PC-9 (cell line): ENCODE measurements around the gene TTL. TPM values are rescaled to one million over a fixed set of nuclear protein-coding genes. Genes with fewer than 3 reads are reported as not detected.

Source experiments
- BruUV-seq: library from RNA; stranded (reverse); fragments of 400-500 nt; replicated peaks from 2 replicates; lab custom pipeline; 2021; lab: Mats Ljungman, UMichigan
- CTCF ChIA-PET: fragments of 300-600 bp; sonication (Branson Sonifier 250); formaldehyde crosslinking; loops from one replicate; lab custom pipeline; 2022; ENCODE audit warnings: antibody characterized with exemption; lab: Charles Lee
- POLR2A ChIA-PET: fragments of 300-600 bp; sonication (Branson Sonifier 250); formaldehyde crosslinking; loops from one replicate; lab custom pipeline; 2022; ENCODE audit warnings: antibody characterized with exemption; ENCODE audit not compliant: unreplicated experiment; lab: Charles Lee
- DNase-seq, 2 experiments: peaks; one replicate each; pipeline versions ENCODE4 v3.0.0 to v3.0.0-alpha.2; 2015 to 2022; ENCODE audit warnings: mixed read lengths in 1 of 2
- H2AFZ ChIP-seq: fragments of 200-600 bp; sonication (generic); 2 replicates; pipeline ENCODE4 v1.8.1; 2017; ENCODE audit warnings: antibody characterized with exemption
- H3F3A ChIP-seq: fragments of 200-600 bp; sonication (generic); 2 replicates; pipeline ENCODE4 v1.8.1; 2017; ENCODE audit warnings: antibody characterized with exemption, mild to moderate bottlenecking, low read depth; ENCODE audit not compliant: insufficient read depth
- H3K27ac ChIP-seq: fragments of 200-600 bp; sonication (generic); 2 replicates; pipeline ENCODE4 v1.6.1; 2016; ENCODE audit warnings: mixed run types
- H3K27me3 ChIP-seq: fragments of 200-600 bp; sonication (generic); 2 replicates; pipeline ENCODE4 v1.6.1; 2016; ENCODE audit warnings: low read depth, mixed run types; ENCODE audit not compliant: insufficient read depth
- H3K36me3 ChIP-seq: fragments of 200-600 bp; sonication (generic); 2 replicates; pipeline ENCODE4 v1.6.1; 2016; ENCODE audit warnings: low read depth, mixed run types
- H3K4me1 ChIP-seq: fragments of 200-600 bp; sonication (generic); replicated peaks from 2 replicates; pipeline ENCODE4 v1.6.1; 2016; ENCODE audit warnings: mixed run types; ENCODE audit not compliant: insufficient read depth
- H3K4me2 ChIP-seq: fragments of 200-600 bp; sonication (generic); 2 replicates; pipeline ENCODE4 v1.6.1; 2017; ENCODE audit warnings: mixed run types
- H3K4me3 ChIP-seq: fragments of 200-600 bp; sonication (generic); 2 replicates; pipeline ENCODE4 v1.6.1; 2016; ENCODE audit warnings: mixed run types
- H3K79me2 ChIP-seq: fragments of 200-600 bp; sonication (generic); 2 replicates; pipeline ENCODE4 v1.6.1; 2017; ENCODE audit warnings: low read depth, mixed run types
- H3K9me2 ChIP-seq: fragments of 200-600 bp; sonication (generic); 2 replicates; pipeline ENCODE4 v1.8.1; 2017; ENCODE audit warnings: mild to moderate bottlenecking; ENCODE audit not compliant: insufficient read depth
- H3K9me3 ChIP-seq: fragments of 200-600 bp; sonication (generic); 2 replicates; pipeline ENCODE4 v1.8.1; 2016; ENCODE audit warnings: low read depth; ENCODE audit not compliant: insufficient read depth
- H4K20me1 ChIP-seq: fragments of 200-600 bp; sonication (generic); 2 replicates; pipeline ENCODE4 v1.8.1; 2017; ENCODE audit not compliant: insufficient read depth
- CTCF ChIP-seq: fragments of 200-600 bp; sonication (generic); conservative IDR thresholded peaks from 2 replicates; pipeline ENCODE4 v1.6.1; 2017; ENCODE audit warnings: mixed run types, antibody characterized with exemption, mild to moderate bottlenecking, moderate library complexity
- EZH2 ChIP-seq: fragments of 200-600 bp; sonication (generic); IDR thresholded peaks from 2 replicates; pipeline ENCODE4 v1.8.0; 2017; ENCODE audit warnings: antibody characterized with exemption, low read depth
- intact Hi-C: fragments of 100-400 bp; cut with micrococcal nuclease; formaldehyde crosslinking; loops from one replicate; pipeline ENCODE4 v1.10.0; 2022; ENCODE audit not compliant: unreplicated experiment
- total RNA-seq: library from RNA; stranded (reverse); gene quantifications from 2 replicates; pipeline ENCODE4 v1.2.3, GENCODE V29; 2021

Gene TTL
- total RNA-seq, 1 experiment from 2014 or later: 25.4 TPM

- Histone ChIP-seq H3K9me2 (peaks cover 7% of the 10 kb centered on the region; the same call in 1 of the 2 replicates), H3K4me3 (no peak overlapping the region), H3K36me3 (no peaks in the 10 kb centered on the region), H3K27me3 (peaks cover 5% of the 10 kb centered on the region; the same call in 1 of the 2 replicates), H3K27ac (no peak overlapping the region), H3K79me2 (no peaks in the 10 kb centered on the region), H3K9me3 (no peaks in the 10 kb centered on the region), H2AFZ (no peak overlapping the region), H4K20me1 (no peaks in the 10 kb centered on the region), H3F3A (no peaks in the 10 kb centered on the region), H3K4me2 (no peak overlapping the region), H3K4me1 (no peaks in the 10 kb centered on the region)
- no TSS peak for BruUV-seq
- POLR2A ChIA-PET: no interaction called here
- intact Hi-C loops: no loop called here
- DNase-seq: no peak
- TF ChIP-seq CTCF: no peak
- TF ChIP-seq EZH2: no peak
- CTCF ChIA-PET: no interaction called here
These were observed 9.3 kb upstream of the TTL start for GRCh38 chr2:112472547-112473263.

- Histone ChIP-seq H3K9me2 (no peaks in the 10 kb centered on the region), H3F3A (no peaks in the 10 kb centered on the region), H3K27me3 (no peaks in the 10 kb centered on the region), H3K4me2 (no peak overlapping the region), H3K36me3 (no peaks in the 10 kb centered on the region), H3K4me3 (no peak overlapping the region), H3K9me3 (no peaks in the 10 kb centered on the region), H4K20me1 (no peaks in the 10 kb centered on the region), H3K27ac (no peak overlapping the region), H2AFZ (no peak overlapping the region), H3K4me1 (no peaks in the 10 kb centered on the region), H3K79me2 (no peaks in the 10 kb centered on the region)
- DNase-seq: no peak
- intact Hi-C loops: no loop called here
- no peak for TF ChIP-seq EZH2
- no peak for TF ChIP-seq CTCF
- no TSS peak for BruUV-seq
- POLR2A ChIA-PET: interaction anchor here (0.6 kb wide), 1 partner anchor 850 kb away, joined by 3 read pairs; no protein-coding TSS in a partner anchor
- CTCF ChIA-PET: no interaction called here
These were observed 7.0 kb upstream of the TTL start for GRCh38 chr2:112474844-112475486.

- Histone ChIP-seq H3K4me1 (no peaks in the 10 kb centered on the region; the same call in 1 of the 2 replicates), H3K27ac (no peak overlapping the region), H3K9me2 (no peaks in the 10 kb centered on the region), H3K79me2 (no peaks in the 10 kb centered on the region), H2AFZ (no peak overlapping the region), H3K9me3 (no peaks in the 10 kb centered on the region), H3K36me3 (no peaks in the 10 kb centered on the region), H4K20me1 (no peaks in the 10 kb centered on the region), H3K27me3 (no peaks in the 10 kb centered on the region), H3K4me2 (no peak overlapping the region), H3K4me3 (no peak overlapping the region), H3F3A (peaks cover 3% of the 10 kb centered on the region; the same call in 1 of the 2 replicates)
- no TSS peak for BruUV-seq
- no peak for TF ChIP-seq CTCF
- no peak for TF ChIP-seq EZH2
- CTCF ChIA-PET: no interaction called here
- no peak for DNase-seq
- POLR2A ChIA-PET: no interaction called here
- intact Hi-C loops: no loop called here
These were observed 5.5 kb upstream of the TTL start for GRCh38 chr2:112476434-112476833.
